ENCODE data around the gene FAM114A2. TPM values are rescaled to one million over a fixed set of nuclear protein-coding genes. Genes with fewer than 3 reads are reported as not detected.

The FAM114A2 gene
- polyA plus RNA-seq, 1 donor (not counting 4 experiments of a cell fraction or from before 2014, with no cell fraction given): 16.3 TPM

GRCh38 chr5:154049636-154050035, 10.9 kb upstream of the FAM114A2 start:
- DNase-seq (ENCODE audit: low read depth, low spot score) (no peak), FAIRE-seq (no peak)
- peaks cover 2% of the 10 kb centered on the region for H3K9me1 ChIP-seq (ENCODE audit: control insufficient read depth, extremely low read depth, insufficient read depth, low read length)
- H3K4me1 ChIP-seq (ENCODE audit: control insufficient read depth, extremely low read depth, insufficient read depth, low read length): no peaks in the 10 kb centered on the region
- no peaks in the 10 kb centered on the region for H4K20me1 ChIP-seq (ENCODE audit: control insufficient read depth, extremely low read depth, insufficient read depth, low read length)
- no peak overlapping the region for H3K4me3 ChIP-seq (ENCODE audit: control insufficient read depth in 2 of 3, extremely low read depth in 1 of 3, insufficient read depth in 2 of 3, low read depth in 1 of 3, low read length in 3 of 3)
- TF ChIP-seq EZH2 (IDR thresholded peaks at IDR 0.05; ENCODE audit: low read length) (no peak), CTCF (optimal IDR thresholded peaks at IDR 0.05 in 1 of 3, IDR thresholded peaks at IDR 0.05 in 1 of 3, conservative IDR thresholded peaks at IDR 0.05 in 1 of 3; ENCODE audit: extremely low read depth in 1 of 3, insufficient read depth in 2 of 3, low read length in 3 of 3) (no peak)
- H3K9ac ChIP-seq (ENCODE audit: control insufficient read depth, extremely low read depth, insufficient read depth, low read length): no peak overlapping the region
- no peak overlapping the region for H2AFZ ChIP-seq (ENCODE audit: control insufficient read depth, low read length)
- H3K27me3 ChIP-seq (ENCODE audit: control insufficient read depth, extremely low read depth, insufficient read depth, low read length): no peaks in the 10 kb centered on the region
- H3K4me2 ChIP-seq (ENCODE audit: control insufficient read depth, extremely low read depth, insufficient read depth, low read depth, low read length): no peak overlapping the region
- H3K36me3 ChIP-seq (ENCODE audit: control insufficient read depth in 2 of 2, extremely low read depth in 1 of 2, insufficient read depth in 2 of 2, low read length in 2 of 2): peaks cover 4 to 15% of the 10 kb centered on the region in 2 experiments
- no peaks in the 10 kb centered on the region for H3K9me3 ChIP-seq (ENCODE audit: control insufficient read depth, low read depth, low read length)
- peaks cover 22% of the 10 kb centered on the region for H3K79me2 ChIP-seq (ENCODE audit: control insufficient read depth, insufficient read depth, low read length)
- H3K27ac ChIP-seq (ENCODE audit: control insufficient read depth, insufficient read depth, low read length): no peak overlapping the region
- dilution Hi-C loops (cut with MboI; ENCODE audit: extremely low pct_ligation_motif_present, low sequenced_read_pairs): loop anchor here (25.0 kb wide), 1 partner anchor 363 kb away; no protein-coding TSS in a partner anchor

- dilution Hi-C loops (cut with MboI; ENCODE audit: extremely low pct_ligation_motif_present, low sequenced_read_pairs): no loop called here
- Histone ChIP-seq H3K4me1 (ENCODE audit: control insufficient read depth, extremely low read depth, insufficient read depth, low read length) (peaks cover 3% of the 10 kb centered on the region), H3K36me3 (ENCODE audit: control insufficient read depth in 2 of 2, extremely low read depth in 1 of 2, insufficient read depth in 2 of 2, low read length in 2 of 2) (peaks cover 4% of the 10 kb centered on the region in 2 experiments), H4K20me1 (ENCODE audit: control insufficient read depth, extremely low read depth, insufficient read depth, low read length) (no peaks in the 10 kb centered on the region), H3K9me3 (ENCODE audit: control insufficient read depth, low read depth, low read length) (no peaks in the 10 kb centered on the region), H3K9ac (ENCODE audit: control insufficient read depth, extremely low read depth, insufficient read depth, low read length) (no peak overlapping the region), H3K27ac (ENCODE audit: control insufficient read depth, insufficient read depth, low read length) (no peak overlapping the region), H2AFZ (ENCODE audit: control insufficient read depth, low read length) (no peak overlapping the region), H3K79me2 (ENCODE audit: control insufficient read depth, insufficient read depth, low read length) (peaks cover 38% of the 10 kb centered on the region), H3K4me2 (ENCODE audit: control insufficient read depth, extremely low read depth, insufficient read depth, low read depth, low read length) (no peak overlapping the region), H3K9me1 (ENCODE audit: control insufficient read depth, extremely low read depth, insufficient read depth, low read length) (peaks cover 6% of the 10 kb centered on the region), H3K27me3 (ENCODE audit: control insufficient read depth, extremely low read depth, insufficient read depth, low read length) (no peaks in the 10 kb centered on the region), H3K4me3 (ENCODE audit: control insufficient read depth in 2 of 3, extremely low read depth in 1 of 3, insufficient read depth in 2 of 3, low read depth in 1 of 3, low read length in 3 of 3) (no peak overlapping the region)
- FAIRE-seq: no peak
- no peak for DNase-seq (ENCODE audit: low read depth, low spot score)
- TF ChIP-seq CTCF (optimal IDR thresholded peaks at IDR 0.05 in 1 of 3, IDR thresholded peaks at IDR 0.05 in 1 of 3, conservative IDR thresholded peaks at IDR 0.05 in 1 of 3; ENCODE audit: extremely low read depth in 1 of 3, insufficient read depth in 2 of 3, low read length in 3 of 3): no peak
- no peak for TF ChIP-seq EZH2 (IDR thresholded peaks at IDR 0.05; ENCODE audit: low read length)
Observed at GRCh38 chr5:154047324-154047723, 8.6 kb upstream of the FAM114A2 start.

All from keratinocyte (primary cell).